Measurements from ENCODE around the gene ADAMTSL2.

DNA sequence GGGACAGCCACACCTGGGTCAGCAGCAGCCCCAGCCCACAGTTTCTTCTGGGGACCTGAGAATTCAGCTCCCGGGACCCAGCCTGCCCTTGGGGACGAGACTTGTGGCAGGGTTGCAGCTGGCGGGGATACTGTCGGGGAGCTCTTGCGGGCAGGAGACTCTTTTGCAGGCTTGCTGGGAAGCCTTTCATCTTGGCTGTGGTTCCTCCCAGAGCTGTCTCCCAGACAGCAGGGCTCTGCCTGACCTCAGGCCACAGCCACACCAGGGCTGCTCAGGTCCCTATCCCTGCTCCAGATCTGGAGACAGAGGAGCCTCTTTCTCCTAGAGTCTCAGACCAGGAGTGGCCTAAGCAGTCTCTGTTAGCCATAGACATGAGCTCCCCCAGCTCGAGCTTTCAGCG, 5.0 kb upstream of the ADAMTSL2 start:
- TF ChIP-seq, protein P1, sequence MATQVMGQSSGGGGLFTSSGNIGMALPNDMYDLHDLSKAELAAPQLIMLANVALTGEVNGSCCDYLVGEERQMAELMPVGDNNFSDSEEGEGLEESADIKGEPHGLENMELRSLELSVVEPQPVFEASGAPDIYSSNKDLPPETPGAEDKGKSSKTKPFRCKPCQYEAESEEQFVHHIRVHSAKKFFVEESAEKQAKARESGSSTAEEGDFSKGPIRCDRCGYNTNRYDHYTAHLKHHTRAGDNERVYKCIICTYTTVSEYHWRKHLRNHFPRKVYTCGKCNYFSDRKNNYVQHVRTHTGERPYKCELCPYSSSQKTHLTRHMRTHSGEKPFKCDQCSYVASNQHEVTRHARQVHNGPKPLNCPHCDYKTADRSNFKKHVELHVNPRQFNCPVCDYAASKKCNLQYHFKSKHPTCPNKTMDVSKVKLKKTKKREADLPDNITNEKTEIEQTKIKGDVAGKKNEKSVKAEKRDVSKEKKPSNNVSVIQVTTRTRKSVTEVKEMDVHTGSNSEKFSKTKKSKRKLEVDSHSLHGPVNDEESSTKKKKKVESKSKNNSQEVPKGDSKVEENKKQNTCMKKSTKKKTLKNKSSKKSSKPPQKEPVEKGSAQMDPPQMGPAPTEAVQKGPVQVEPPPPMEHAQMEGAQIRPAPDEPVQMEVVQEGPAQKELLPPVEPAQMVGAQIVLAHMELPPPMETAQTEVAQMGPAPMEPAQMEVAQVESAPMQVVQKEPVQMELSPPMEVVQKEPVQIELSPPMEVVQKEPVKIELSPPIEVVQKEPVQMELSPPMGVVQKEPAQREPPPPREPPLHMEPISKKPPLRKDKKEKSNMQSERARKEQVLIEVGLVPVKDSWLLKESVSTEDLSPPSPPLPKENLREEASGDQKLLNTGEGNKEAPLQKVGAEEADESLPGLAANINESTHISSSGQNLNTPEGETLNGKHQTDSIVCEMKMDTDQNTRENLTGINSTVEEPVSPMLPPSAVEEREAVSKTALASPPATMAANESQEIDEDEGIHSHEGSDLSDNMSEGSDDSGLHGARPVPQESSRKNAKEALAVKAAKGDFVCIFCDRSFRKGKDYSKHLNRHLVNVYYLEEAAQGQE (IDR thresholded peaks at IDR 0.05; ENCODE audit: low read depth), result no peak
- TF ChIP-seq YY1 (IDR thresholded peaks at IDR 0.05; ENCODE audit: low read depth) (no peak), EP300 (IDR thresholded peaks at IDR 0.05; ENCODE audit: borderline replicate concordance) (no peak), ZBTB7A (IDR thresholded peaks at IDR 0.05; ENCODE audit: low read depth) (no peak), RAD21 (IDR thresholded peaks at IDR 0.05; ENCODE audit: low read depth) (no peak), FOXM1 (IDR thresholded peaks at IDR 0.05; ENCODE audit: borderline replicate concordance, low read depth) (no peak), TCF12 (IDR thresholded peaks at IDR 0.05; ENCODE audit: low read depth) (no peak)
